K562 (cell line): ENCODE data around the gene MED15. TPM values are rescaled to one million over a fixed set of nuclear protein-coding genes. Genes with fewer than 3 reads are reported as not detected.
A peak's percentile ranks its signal among the peaks of the same experiment; 100 is the strongest.

Experiments
- ARID3B ChIP-seq: fragments of 250-450 bp; sonication (Bioruptor Pico); IDR thresholded peaks from 2 replicates; pipeline ENCODE4 v1.4.0; 2020; ENCODE audit warnings: borderline replicate concordance
- BRD4 ChIP-seq: fragments of 200-600 bp; sonication (generic); IDR thresholded peaks from 2 replicates; pipeline ENCODE4 v1.6.1; 2017; ENCODE audit warnings: inconsistent platforms
- HMG20B ChIP-seq: fragments of 250-450 bp; sonication (Bioruptor Pico); IDR thresholded peaks from 2 replicates; pipeline ENCODE4 v1.5.0; 2021; ENCODE audit warnings: mild to moderate bottlenecking
- ILK ChIP-seq: fragments of 450-650 bp; IDR thresholded peaks from 2 replicates; pipeline ENCODE4 v1.6.1; 2016; ENCODE audit warnings: missing genetic modification characterization, low read depth, mild to moderate bottlenecking, missing compliant biosample characterization, moderate library complexity, borderline replicate concordance
- IRF9 ChIP-seq: fragments of 450-650 bp; IDR thresholded peaks from 2 replicates; pipeline ENCODE4 v1.6.1; 2016; ENCODE audit warnings: missing biosample characterization, missing genetic modification characterization
- LARP7 ChIP-seq: fragments of 450-650 bp; IDR thresholded peaks from 2 replicates; pipeline ENCODE4 v1.6.1; 2016
- MAFK ChIP-seq: IDR thresholded peaks from 2 replicates; pipeline ENCODE4 v1.6.1; 2011; ENCODE audit warnings: low read length, improper control_type of control experiment
- MEF2A ChIP-seq: IDR thresholded peaks from 2 replicates; pipeline ENCODE4 v1.6.1; 2011; ENCODE audit warnings: low read depth, mild to moderate bottlenecking, low read length, moderate library complexity; ENCODE audit not compliant: control insufficient read depth
- MEF2D ChIP-seq: conservative IDR thresholded peaks from 2 replicates; pipeline ENCODE4 v1.6.1; 2016; ENCODE audit warnings: low read depth, missing genetic modification characterization, missing compliant biosample characterization
- NFIC ChIP-seq: fragments of 450-650 bp; IDR thresholded peaks from 2 replicates; pipeline ENCODE4 v1.6.1; 2017; ENCODE audit warnings: mild to moderate bottlenecking, inconsistent platforms
- RUNX1 ChIP-seq: sonication (generic); IDR thresholded peaks from 2 replicates; pipeline ENCODE4 v1.6.1; 2016; ENCODE audit warnings: antibody characterized with exemption, low read depth
- SMARCC2 ChIP-seq: fragments of 450-650 bp; IDR thresholded peaks from 2 replicates; pipeline ENCODE4 v1.6.1; 2017; ENCODE audit warnings: antibody characterized with exemption, moderate library complexity, mild to moderate bottlenecking, low read depth
- SRSF3 ChIP-seq: fragments of 200-400 bp; formaldehyde crosslinking; IDR thresholded peaks from 2 replicates; pipeline ENCODE4 v1.6.1; 2016; ENCODE audit warnings: mild to moderate bottlenecking, low read length, moderate library complexity; ENCODE audit not compliant: insufficient read depth
- SRSF9 ChIP-seq: fragments of 200-400 bp; formaldehyde crosslinking; IDR thresholded peaks from 2 replicates; pipeline ENCODE4 v1.6.1; 2017; ENCODE audit warnings: low read depth, low read length, borderline replicate concordance
- ZNF239 ChIP-seq: fragments of 250-450 bp; sonication (Bioruptor Pico); IDR thresholded peaks from 2 replicates; pipeline ENCODE4 v1.4.0; 2020; ENCODE audit warnings: mild to moderate bottlenecking
- ZNF655 ChIP-seq: fragments of 250-450 bp; sonication (Bioruptor Pico); IDR thresholded peaks from 2 replicates; pipeline ENCODE4 v1.5.0; 2021
- ZNF75A ChIP-seq: fragments of 450-650 bp; formaldehyde crosslinking; IDR thresholded peaks from 2 replicates; pipeline ENCODE4 v1.4.0; 2020; ENCODE audit warnings: mild to moderate bottlenecking
- ZNF79 ChIP-seq: fragments of 250-450 bp; sonication (Bioruptor Pico); IDR thresholded peaks from 2 replicates; pipeline ENCODE4 v1.4.0; 2020; ENCODE audit warnings: low read depth, mild to moderate bottlenecking, moderate library complexity
- polyA plus RNA-seq, 8 experiments: library from polyadenylated mRNA; depleted of rRNA in 4 of 8; stranded (reverse) in 5 of 8; unstranded in 3 of 8; fragments of >200 nt; fragmentation: Nextera tagmentation in 2 of 8; fragmentation: Illumina TruSeq in 1 of 8; extraction: Ambion mirVana in 2 of 8; extraction: Trizol in 1 of 8; gene quantifications; 2 replicates each; pipeline versions ENCODE4 v1.2.1 to v1.2.3, GENCODE V29; 2011 to 2014; ENCODE audit warnings: inconsistent platforms in 1 of 8, missing spikeins in 1 of 8
- total RNA-seq, 7 experiments: library from RNA; depleted of rRNA in 6 of 7; stranded (reverse); fragments of >200 nt in 6 of 7; fragmentation: Illumina TruSeq in 2 of 7; extraction: Trizol in 2 of 7; gene quantifications; 2 replicates each; pipeline versions ENCODE4 v1.2.1 to v1.2.3, GENCODE V29; 2011 to 2021; ENCODE audit warnings: low replicate concordance in 1 of 7
- TF ChIP-seq, protein P1 (sequence below): sonication (generic); formaldehyde crosslinking; IDR thresholded peaks from 2 replicates; pipeline ENCODE4 v1.8.0; 2023; ENCODE audit warnings: missing genetic modification reagents, mild to moderate bottlenecking, borderline replicate concordance

MED15 gene
- total and polyA plus RNA-seq, 9 of the 15 experiments (the other 6 are each of a cell fraction or from before 2014, with no cell fraction given): 4.0 to 271 (median 60.1) TPM

- TF ChIP-seq, protein P1, sequence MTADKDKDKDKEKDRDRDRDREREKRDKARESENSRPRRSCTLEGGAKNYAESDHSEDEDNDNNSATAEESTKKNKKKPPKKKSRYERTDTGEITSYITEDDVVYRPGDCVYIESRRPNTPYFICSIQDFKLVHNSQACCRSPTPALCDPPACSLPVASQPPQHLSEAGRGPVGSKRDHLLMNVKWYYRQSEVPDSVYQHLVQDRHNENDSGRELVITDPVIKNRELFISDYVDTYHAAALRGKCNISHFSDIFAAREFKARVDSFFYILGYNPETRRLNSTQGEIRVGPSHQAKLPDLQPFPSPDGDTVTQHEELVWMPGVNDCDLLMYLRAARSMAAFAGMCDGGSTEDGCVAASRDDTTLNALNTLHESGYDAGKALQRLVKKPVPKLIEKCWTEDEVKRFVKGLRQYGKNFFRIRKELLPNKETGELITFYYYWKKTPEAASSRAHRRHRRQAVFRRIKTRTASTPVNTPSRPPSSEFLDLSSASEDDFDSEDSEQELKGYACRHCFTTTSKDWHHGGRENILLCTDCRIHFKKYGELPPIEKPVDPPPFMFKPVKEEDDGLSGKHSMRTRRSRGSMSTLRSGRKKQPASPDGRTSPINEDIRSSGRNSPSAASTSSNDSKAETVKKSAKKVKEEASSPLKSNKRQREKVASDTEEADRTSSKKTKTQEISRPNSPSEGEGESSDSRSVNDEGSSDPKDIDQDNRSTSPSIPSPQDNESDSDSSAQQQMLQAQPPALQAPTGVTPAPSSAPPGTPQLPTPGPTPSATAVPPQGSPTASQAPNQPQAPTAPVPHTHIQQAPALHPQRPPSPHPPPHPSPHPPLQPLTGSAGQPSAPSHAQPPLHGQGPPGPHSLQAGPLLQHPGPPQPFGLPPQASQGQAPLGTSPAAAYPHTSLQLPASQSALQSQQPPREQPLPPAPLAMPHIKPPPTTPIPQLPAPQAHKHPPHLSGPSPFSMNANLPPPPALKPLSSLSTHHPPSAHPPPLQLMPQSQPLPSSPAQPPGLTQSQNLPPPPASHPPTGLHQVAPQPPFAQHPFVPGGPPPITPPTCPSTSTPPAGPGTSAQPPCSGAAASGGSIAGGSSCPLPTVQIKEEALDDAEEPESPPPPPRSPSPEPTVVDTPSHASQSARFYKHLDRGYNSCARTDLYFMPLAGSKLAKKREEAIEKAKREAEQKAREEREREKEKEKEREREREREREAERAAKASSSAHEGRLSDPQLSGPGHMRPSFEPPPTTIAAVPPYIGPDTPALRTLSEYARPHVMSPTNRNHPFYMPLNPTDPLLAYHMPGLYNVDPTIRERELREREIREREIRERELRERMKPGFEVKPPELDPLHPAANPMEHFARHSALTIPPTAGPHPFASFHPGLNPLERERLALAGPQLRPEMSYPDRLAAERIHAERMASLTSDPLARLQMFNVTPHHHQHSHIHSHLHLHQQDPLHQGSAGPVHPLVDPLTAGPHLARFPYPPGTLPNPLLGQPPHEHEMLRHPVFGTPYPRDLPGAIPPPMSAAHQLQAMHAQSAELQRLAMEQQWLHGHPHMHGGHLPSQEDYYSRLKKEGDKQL: no peak
- peak; percentile 98 for TF ChIP-seq ZNF79
- TF ChIP-seq NFIC: no peak
- TF ChIP-seq MAFK: peak; percentile 78
- TF ChIP-seq LARP7: no peak
- TF ChIP-seq ZNF239 (CRISPR knock-in tag): peak; percentile 95
- TF ChIP-seq SRSF9: no peak
- peak; percentile 78 for TF ChIP-seq ILK (tag)
- TF ChIP-seq HMG20B (CRISPR knock-in tag): peak; percentile 95; the same call in 1 of the 2 replicates
- TF ChIP-seq ZNF655 (CRISPR knock-in tag): no peak; the same call in 1 of the 2 replicates
- TF ChIP-seq IRF9: peak; percentile 97
- no peak for TF ChIP-seq MEF2A
- TF ChIP-seq BRD4: peak; percentile 79; the same call in 1 of the 2 replicates
- TF ChIP-seq SRSF3: no peak
- peak; percentile 99 for TF ChIP-seq MEF2D (tag)
- TF ChIP-seq ARID3B (CRISPR knock-in tag): peak; percentile 99
- no peak for TF ChIP-seq RUNX1
- peak; percentile 76 for TF ChIP-seq ZNF75A (CRISPR knock-in tag)
- TF ChIP-seq SMARCC2: no peak
Observed at GRCh38 chr22:20545681-20546521, 38.5 kb downstream of the MED15 start (continued).
